Upper lobe of right lung (tissue), 1 donor: ENCODE results near the gene VPS50. TPM values are rescaled to one million over a fixed set of nuclear protein-coding genes. Genes with fewer than 3 reads are reported as not detected.

ENCODE experiments used
- ATAC-seq: fragments of 200-7000 bp; cut with Tn5 transposase; one replicate; pipeline ENCODE4 v1.9.1; 2020; ENCODE audit warnings: mild to moderate bottlenecking, moderate library complexity
- DNase-seq: peaks from one replicate; pipeline ENCODE4 v3.0.0-alpha.2; 2020
- H3K27ac ChIP-seq: fragments of 200-600 bp; one replicate; pipeline ENCODE4 v1.8.0; 2022
- H3K27me3 ChIP-seq: fragments of 200-600 bp; one replicate; pipeline ENCODE4 v1.8.0; 2022; ENCODE audit warnings: mild to moderate bottlenecking
- H3K36me3 ChIP-seq: fragments of 200-600 bp; one replicate; pipeline ENCODE4 v1.8.0; 2022
- H3K4me1 ChIP-seq: fragments of 200-600 bp; one replicate; pipeline ENCODE4 v1.8.0; 2022
- H3K4me3 ChIP-seq: fragments of 200-600 bp; one replicate; pipeline ENCODE4 v1.8.0; 2022; ENCODE audit warnings: mild to moderate bottlenecking
- H3K9me3 ChIP-seq: fragments of 200-600 bp; one replicate; pipeline ENCODE4 v1.8.0; 2022
- intact Hi-C: fragments of 100-400 bp; cut with DNase I; formaldehyde crosslinking; loops from one replicate; pipeline ENCODE4 v1.11.0; 2022
- total RNA-seq: library from RNA; stranded (reverse); fragmentation: NEBNext Ultra II Directional; extraction: Animal tissue kit (Norgen Biotek cat#: 25700); gene quantifications from one replicate; pipeline ENCODE4 v1.2.1, GENCODE V29; 2021
- TF ChIP-seq, protein P1 (sequence below): fragments of 200-600 bp; IDR thresholded peaks from one replicate; pipeline ENCODE4 v1.8.0; 2022; ENCODE audit warnings: antibody characterized with exemption
- donor health status: DM: no; HTN: yes; CAD: no; lungs with severe emphysema.

The VPS50 gene
- total RNA-seq, 1 donor from 2014 or later: 30.2 TPM

DNA sequence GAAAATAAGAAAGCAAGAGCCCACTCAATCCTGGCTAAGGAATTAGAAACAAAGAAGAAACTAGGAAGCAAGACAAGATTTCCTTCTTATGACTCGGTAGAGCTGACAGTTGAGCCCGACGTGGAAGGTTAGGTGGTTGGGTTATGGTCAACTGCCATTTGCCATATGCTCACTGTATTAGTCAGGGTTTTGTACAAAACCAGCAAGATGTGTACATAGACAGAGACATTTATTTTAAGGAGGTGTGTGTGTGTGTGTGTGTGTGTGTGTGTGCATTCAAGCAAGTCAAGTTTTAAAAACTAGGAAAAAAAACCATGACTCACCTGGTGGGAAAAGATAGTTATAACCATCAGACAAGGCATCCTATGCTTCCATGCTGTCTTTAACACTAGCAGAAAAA, 158.5 kb downstream of the VPS50 start:
- H3K4me1 ChIP-seq: no peaks in the 10 kb centered on the region
- ATAC-seq (no peak), DNase-seq (no peak)
- no peak overlapping the region for H3K4me3 ChIP-seq
- H3K27me3 ChIP-seq: no peaks in the 10 kb centered on the region
- no peak overlapping the region for H3K27ac ChIP-seq
- intact Hi-C loops: no loop called here
- TF ChIP-seq, protein P1, sequence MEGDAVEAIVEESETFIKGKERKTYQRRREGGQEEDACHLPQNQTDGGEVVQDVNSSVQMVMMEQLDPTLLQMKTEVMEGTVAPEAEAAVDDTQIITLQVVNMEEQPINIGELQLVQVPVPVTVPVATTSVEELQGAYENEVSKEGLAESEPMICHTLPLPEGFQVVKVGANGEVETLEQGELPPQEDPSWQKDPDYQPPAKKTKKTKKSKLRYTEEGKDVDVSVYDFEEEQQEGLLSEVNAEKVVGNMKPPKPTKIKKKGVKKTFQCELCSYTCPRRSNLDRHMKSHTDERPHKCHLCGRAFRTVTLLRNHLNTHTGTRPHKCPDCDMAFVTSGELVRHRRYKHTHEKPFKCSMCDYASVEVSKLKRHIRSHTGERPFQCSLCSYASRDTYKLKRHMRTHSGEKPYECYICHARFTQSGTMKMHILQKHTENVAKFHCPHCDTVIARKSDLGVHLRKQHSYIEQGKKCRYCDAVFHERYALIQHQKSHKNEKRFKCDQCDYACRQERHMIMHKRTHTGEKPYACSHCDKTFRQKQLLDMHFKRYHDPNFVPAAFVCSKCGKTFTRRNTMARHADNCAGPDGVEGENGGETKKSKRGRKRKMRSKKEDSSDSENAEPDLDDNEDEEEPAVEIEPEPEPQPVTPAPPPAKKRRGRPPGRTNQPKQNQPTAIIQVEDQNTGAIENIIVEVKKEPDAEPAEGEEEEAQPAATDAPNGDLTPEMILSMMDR: no peak
- H3K36me3 ChIP-seq: no peaks in the 10 kb centered on the region
- no peaks in the 10 kb centered on the region for H3K9me3 ChIP-seq

DNA sequence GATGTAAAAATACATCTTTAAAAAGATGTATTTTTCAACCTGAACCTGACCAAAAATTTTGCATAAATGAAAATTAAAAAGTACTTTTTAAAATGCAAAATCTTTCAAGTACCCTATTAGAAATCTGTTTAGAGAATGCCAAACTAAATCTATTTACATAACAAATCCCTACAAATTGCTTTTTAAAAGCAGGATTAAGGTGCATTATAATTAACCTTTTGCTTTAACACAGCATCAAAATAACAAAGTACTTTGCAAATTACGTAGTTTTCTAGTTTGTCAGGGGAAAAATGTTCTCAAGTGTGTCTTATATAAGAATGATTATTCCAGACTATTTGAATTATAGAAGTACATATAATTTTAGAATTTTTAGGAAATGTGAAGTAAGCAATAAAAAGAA, 160.8 kb downstream of the VPS50 start:
- TF ChIP-seq, protein P1: no peak
- H3K4me3 ChIP-seq: no peak overlapping the region
- H3K36me3 ChIP-seq: no peaks in the 10 kb centered on the region
- intact Hi-C loops: no loop called here
- no peak overlapping the region for H3K27ac ChIP-seq
- DNase-seq: no peak
- H3K27me3 ChIP-seq: no peaks in the 10 kb centered on the region
- no peak for ATAC-seq
- H3K9me3 ChIP-seq: no peaks in the 10 kb centered on the region
- no peaks in the 10 kb centered on the region for H3K4me1 ChIP-seq

DNA sequence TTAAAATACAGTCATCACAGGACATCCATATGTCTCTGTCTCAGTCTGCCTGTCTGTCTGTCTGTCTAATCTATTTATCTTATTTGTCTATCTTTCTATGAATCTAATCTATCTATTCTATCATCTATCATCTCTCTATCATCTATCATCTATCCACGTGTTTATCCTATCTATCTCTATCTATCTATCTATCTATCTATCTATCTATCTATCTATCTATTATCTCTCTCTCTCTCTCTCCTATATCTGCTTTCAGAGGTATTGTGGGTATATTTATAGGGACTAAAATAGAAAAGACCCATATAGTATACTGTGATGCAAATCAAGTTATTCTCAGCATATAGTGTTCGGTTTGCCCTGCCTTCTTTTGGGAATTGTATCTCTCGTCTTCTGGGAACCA, 167.5 kb downstream of the VPS50 start:
- ATAC-seq (no peak), DNase-seq (no peak)
- no peaks in the 10 kb centered on the region for H3K36me3 ChIP-seq
- H3K9me3 ChIP-seq: no peaks in the 10 kb centered on the region
- TF ChIP-seq, protein P1: no peak
- H3K4me1 ChIP-seq: no peaks in the 10 kb centered on the region
- no peaks in the 10 kb centered on the region for H3K27me3 ChIP-seq
- no peak overlapping the region for H3K27ac ChIP-seq
- intact Hi-C loops: no loop called here
- no peak overlapping the region for H3K4me3 ChIP-seq

DNA sequence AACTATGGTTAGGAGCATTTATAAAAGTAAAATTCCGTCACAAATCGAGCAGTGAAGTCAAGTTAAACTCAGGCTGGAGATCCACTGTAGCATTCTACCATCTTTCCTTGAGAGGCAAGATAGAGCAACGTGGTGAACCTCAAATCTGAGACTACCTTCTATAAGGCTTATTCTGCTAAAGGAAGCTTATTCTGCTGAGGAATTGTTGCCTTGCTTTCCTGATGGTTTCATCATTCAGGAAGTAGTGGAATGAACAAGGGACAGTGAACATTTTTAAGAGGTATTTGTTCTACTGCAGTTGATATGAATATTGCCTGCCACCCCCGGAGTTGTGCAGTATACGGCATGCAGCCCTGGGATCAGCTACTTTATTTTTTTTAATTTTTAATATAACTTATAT, 170.8 kb downstream of the VPS50 start:
- no peak overlapping the region for H3K4me3 ChIP-seq
- no peaks in the 10 kb centered on the region for H3K36me3 ChIP-seq
- intact Hi-C loops: no loop called here

DNA sequence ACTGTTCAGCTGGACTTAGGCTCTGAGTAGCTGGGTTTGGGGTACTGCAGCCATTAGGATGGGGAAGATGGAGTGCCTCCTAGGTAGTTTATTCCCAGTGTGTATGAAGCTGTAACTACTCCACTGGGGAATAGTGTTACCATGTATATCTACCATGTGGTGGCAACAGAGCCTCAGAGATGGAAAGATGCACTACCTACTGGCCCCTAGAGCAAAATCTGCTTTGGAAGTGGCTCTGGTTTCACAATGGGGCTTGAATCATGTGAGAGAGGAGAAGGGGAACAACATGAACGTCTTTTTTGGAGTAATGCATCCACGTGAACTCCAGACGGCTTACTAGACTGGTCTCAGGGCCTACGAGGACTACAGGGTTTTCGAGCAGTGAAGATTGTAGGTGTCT, 175.1 kb downstream of the VPS50 start:
- no peaks in the 10 kb centered on the region for H3K4me1 ChIP-seq
- H3K27me3 ChIP-seq: no peaks in the 10 kb centered on the region
- no peaks in the 10 kb centered on the region for H3K36me3 ChIP-seq
- no peaks in the 10 kb centered on the region for H3K9me3 ChIP-seq
- ATAC-seq (no peak), DNase-seq (no peak)
- H3K27ac ChIP-seq: no peak overlapping the region
- TF ChIP-seq, protein P1: no peak
- no peak overlapping the region for H3K4me3 ChIP-seq
- intact Hi-C loops: no loop called here

More for the DNA sequence above, 170.8 kb downstream of the VPS50 start:
- DNase-seq (no peak), ATAC-seq (no peak)
- H3K4me1 ChIP-seq: no peaks in the 10 kb centered on the region
- H3K27me3 ChIP-seq: no peaks in the 10 kb centered on the region
- H3K9me3 ChIP-seq: no peaks in the 10 kb centered on the region
- TF ChIP-seq, protein P1: no peak
- no peak overlapping the region for H3K27ac ChIP-seq

DNA sequence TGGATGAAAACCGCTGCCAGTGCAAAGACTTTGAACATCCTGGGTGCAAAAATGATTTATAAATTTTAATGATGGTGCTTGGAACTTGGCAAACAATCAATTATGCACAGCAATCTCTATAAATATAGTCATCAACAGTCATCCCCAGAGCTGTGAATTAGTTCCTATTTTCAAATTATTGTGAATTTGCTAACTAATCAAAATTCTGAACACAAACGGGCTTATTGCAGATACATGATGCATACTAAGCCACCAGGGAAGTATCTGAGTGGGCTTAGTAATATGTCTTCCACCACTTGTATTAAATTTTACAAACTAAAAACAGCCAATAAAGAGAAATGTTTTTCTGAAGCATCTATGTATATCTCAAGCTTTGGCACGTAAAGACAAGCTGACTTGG, 177.2 kb downstream of the VPS50 start:
- TF ChIP-seq, protein P1: no peak
- intact Hi-C loops: no loop called here
- no peaks in the 10 kb centered on the region for H3K4me1 ChIP-seq
- no peaks in the 10 kb centered on the region for H3K27me3 ChIP-seq
- ATAC-seq (no peak), DNase-seq (no peak)
- H3K4me3 ChIP-seq: no peak overlapping the region
- H3K27ac ChIP-seq: no peak overlapping the region
- no peaks in the 10 kb centered on the region for H3K36me3 ChIP-seq
- no peaks in the 10 kb centered on the region for H3K9me3 ChIP-seq
